Measurements from ENCODE around the gene WNT7B.
A peak's percentile ranks its signal among the peaks of the same experiment; 100 is the strongest.
"Not testable (repeated sequence)": the region's sequence is repeated elsewhere in the genome, so short reads cannot be mapped to it uniquely, and the experiment has no call there.

WNT7B gene

DNA sequence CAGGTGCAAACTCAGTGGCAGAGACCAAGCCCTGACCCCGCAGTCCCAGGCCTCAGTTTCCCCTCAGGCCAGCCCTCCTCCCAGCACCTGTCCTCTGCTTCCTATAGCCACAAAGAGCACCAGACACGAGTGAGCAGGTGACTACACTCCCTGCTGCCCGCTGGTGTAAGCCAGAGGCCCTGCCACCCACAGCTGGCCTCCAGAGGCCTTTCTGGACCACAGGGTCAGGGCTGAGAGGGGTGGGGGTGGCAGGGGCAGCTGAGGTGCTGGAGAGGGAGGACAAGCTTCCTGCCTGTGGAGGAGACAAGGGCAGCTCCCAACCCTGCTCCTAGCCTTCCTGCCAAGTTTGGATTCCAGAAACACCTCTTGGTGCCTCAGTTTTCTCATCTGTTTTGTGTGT, 31.3 kb upstream of the WNT7B start:
- DNase-seq (ENCODE audit: low spot score) = no peak

DNA sequence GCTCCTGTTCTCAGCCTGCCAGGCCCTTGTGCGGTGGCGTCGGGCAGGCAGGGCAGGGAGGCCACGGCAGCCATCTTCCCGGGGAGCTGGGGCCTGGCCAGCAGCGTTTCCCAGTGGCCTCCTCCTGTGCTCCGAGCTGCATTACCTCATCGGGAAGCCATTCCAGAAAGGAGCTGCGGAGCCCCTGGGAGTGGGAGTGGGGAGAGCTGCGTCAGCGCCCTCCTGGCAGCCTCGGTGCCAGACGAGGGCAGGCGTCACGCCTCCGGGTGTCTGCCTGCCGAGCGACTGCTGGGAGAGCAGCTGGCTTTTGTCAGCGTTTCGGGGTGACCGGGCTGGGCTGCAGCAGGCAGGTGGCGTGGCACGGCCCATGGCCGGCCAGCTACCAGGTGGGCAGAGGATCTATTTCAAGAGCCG, 30.9 kb upstream of the WNT7B start:
- DNase-seq (ENCODE audit: low spot score) = no peak

- DNase-seq (ENCODE audit: low spot score) = no peak
Measured at GRCh38 chr22:46007003-46007847, 30.3 kb upstream of the WNT7B start.

DNA sequence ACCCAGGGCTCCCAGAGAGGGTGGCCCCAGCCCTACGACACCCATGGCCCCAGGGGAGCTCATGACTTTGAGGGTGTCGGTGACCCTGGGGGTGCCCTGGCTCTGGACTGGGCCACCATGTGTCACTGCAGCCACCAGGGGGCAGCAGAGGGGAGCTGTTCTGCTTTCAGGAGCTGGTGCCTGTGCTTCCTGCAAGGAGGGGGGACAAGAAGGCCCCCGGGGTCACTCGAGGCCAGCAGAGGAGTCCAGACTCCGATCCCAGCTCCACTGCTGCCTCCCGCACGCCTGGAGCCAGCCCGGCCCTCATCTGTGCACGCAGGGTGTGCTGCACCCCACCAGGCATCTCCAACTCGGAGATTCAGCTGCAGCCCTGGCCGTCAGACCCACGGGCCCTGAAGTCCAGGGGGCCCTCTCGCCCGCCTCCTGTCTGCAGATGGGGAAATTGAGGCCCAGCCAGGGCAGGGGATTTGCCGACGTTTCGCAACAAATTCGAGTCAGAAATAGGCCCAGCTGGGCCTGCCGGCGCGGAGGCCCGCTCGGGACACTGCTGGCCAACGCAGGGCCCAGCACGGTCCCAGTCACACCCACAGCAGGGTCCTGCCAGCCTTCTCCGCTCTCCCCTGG, 29.5 kb upstream of the WNT7B start:
- peak; percentile 88 for DNase-seq (ENCODE audit: low spot score)

DNA sequence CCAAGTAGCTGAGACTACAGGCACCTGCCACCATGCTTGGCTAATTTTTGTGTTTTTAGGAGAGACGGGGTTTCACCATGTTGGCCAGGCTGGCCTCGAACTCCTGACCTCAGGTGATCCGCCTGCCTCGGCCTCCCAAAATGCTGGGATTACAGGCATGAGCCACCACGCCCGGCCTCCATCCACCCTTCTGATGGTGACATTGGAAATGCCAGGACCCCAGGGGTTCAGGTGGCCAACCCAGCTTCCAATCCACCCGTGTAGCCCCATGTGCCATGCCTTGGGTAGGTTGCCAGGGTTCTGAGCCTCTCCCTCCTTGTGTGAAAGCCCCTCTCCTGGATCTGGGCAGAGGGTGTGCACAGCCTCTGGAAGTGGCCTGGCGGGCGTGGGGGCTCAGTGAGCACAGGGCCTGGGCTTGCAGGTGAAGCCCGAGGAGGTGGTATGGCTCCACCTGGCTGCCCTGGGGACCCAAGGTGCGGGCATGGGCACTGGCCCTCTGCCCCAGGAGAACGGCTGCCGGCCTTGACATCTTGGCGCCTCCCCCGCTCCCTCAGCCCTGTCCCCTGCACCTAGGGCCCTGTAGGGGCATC, 28.2 kb upstream of the WNT7B start:
- DNase-seq (ENCODE audit: low spot score) = not testable (repeated sequence)

GRCh38 chr22:46004105-46004866, 27.3 kb upstream of the WNT7B start:
- no peak for DNase-seq (ENCODE audit: low spot score)

DNA sequence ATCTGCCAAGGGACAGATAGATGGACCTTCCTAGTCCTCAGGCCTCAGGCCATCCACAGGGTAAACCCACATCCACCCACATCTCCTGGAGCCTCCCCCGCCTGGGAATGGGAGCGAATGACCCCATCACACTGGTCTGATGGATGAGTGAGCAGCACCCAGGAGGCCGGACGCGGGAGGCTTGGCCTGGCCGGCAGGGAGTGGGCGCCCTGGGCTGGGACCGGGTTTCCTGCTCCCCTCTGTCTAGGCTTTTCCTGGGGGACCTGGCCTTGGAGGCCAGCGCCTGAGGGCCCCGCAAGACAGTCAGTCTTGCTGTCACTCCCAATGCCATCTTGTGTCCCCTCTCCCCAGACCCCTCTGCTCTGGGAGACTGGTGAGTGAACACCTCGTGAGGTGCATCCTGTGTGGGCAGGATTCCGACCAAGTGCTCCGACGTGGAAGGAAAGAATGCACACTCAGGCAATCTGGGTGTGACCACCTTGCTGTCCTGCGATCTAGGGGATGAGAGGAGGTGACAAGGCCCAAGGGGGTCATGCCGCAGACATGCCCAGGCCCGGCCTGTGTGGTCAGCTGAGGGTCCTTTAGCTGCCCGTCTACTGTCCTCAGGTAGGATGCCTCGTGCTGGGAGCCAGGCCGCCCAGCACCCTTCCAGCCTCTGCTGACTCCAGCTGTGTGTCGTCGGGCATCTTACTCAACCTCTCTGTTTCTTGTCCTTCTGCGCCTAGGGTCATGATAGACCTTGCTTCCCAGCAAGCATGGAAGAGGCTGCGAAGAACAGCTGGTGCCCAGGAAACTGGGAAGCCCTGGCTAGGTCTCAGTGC, 26.5 kb upstream of the WNT7B start:
- no peak for DNase-seq (ENCODE audit: low spot score)

DNA sequence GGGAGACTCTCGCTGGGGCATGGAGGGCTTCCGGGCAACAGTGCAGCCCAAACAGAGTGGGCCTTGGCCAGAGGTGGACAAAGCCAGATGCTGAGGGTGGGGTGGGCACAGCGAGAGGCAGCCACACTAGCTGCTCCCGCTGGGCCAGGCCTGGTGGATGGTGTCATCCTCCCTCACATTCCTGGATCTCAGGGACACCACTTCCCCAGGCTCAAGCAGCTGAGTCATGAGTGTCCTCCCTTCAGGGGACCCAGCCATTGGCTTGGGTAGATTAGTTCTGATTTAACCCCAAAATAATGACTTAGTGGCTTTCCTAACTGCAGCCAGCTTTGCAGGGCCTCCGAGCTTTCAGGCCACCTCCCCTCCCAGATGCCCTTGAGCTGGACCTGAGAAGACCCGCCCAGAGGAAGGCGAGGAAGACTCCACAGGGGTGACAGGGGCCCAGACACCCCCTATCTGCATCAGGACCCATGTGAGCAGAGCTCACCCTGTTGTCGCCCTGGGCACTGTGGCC, 25.9 kb upstream of the WNT7B start:
- DNase-seq (ENCODE audit: low spot score) = no peak

GRCh38 chr22:46001426-46002106, 24.6 kb upstream of the WNT7B start:
- no peak for DNase-seq (ENCODE audit: low spot score)

DNA sequence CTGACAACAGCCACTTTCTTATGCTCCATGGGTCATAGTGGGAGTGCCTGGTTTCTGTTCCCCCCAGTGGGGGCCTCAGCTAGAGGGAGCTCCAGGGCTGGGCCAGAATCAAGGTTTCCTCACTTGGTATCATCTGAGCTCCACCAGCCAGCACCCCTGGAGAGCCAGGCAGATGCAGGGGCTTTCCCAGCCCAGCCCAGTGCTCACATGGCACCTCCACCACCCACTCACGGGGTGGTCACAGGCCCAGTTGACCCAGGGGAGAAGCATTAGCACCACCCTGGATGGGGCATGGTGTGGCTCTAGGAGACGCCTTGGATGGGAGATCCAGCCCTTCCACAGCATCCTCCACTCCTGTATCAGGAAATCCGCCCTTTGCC, 24.1 kb upstream of the WNT7B start:
- DNase-seq (ENCODE audit: low spot score) = no peak

DNA sequence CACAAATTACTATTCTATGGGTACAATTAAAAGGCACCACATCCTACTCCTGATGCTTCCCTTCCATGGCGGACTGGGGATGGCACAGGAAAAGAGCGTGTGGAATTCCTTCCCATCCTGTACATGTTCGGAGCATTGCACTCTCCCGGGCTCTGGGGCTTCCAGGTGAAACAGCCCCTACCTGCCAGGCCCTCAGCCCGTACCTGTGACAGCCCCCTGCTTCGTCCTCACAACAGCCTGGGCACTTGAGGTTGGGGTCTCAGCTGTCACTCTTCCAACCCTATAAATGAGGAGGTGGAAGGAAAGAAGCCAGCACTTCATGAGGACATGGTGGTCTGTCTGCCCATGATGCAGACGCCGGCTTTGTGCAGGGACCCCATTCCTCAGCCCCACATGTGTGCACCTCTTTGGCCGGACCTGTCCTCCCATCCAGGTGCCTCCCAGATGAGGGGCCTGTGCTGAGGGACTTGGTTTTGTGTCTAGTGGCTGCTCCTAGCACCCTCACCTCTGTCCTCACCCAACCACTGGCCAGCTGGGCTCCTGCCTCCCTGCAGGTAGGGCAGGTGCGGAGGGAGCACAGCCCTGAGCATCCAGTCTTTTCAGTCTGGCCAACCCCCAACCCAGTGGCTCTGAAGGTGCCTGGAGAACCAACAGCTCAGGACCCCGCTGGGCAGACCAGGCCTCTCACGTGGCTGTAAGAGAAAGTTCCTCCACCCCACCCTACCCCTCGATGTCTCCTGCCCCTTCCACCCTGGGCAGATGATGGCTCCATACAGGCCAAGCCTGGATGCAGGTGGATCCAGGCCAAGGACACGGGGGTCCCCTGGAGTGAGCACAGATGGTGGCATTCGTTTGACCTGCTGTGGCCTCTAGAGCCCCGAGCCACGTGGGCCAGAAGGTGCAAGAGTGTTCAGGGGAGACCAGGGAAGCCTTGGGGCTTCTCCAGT, 23.4 kb upstream of the WNT7B start:
- no peak for DNase-seq (ENCODE audit: low spot score)

DNA sequence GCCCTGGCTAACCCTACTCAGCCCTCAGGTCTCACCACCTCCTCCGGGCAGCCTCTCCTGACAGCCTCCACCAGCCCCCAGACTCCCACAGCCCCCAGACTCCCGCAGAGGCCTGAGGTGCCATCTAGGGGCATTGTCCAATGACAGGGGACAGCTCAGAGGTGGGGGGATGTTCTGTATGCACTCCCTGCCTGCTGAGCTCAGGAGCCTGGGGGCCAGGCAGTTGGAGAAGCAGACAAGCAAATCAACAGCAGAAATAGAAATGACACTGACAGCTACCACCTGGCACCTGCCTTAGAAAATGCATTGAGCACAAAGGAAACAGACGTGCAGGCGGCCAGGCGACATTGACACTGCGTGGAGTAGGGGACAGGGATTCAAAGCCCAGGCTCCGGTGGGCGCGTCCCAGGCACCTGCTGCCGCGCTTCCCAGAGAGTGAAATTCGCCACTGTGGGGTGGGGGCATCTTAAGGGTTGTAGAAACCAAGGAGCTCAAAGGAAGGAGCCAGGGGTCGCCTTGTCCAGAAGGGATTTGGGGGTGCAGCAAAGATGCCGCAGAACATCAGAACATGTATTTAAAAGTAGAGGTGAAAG, 22.5 kb upstream of the WNT7B start:
- no peak for DNase-seq (ENCODE audit: low spot score)

DNA sequence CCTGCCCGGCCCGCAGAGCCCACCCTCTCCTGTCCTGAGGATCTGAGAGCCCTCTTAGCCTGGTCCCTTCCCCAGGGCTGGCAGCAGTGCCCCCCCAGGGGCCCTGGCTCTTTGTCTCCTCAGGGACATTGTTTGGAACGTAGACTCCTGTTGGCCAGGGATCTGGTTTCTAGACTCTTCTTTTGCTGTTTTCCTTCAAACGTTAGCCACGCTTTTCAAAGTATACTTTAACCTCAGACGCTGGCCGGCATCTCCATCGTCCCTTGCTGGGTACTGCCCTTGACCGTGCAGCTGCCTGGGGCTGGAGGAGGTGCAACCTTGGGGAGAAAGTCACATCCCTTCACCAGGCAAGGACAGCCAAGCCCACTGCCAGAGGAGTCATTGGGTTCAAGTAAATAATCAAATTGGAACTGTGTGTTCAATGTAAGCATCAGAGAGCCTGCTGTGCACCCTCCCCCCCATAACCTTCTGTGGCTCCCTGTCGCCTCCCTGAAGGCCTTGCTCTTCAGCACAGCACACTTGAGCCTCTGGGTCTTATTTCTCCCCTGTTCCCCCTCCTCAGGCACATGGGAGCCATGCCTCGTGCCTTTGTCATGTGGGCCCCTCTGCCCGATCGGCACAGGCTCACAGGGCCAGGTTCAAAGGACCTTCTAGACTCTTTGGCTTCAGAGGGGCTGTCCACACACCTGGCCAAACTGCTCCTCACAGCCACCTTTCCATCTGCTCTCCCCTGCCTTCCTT, 21.8 kb upstream of the WNT7B start:
- DNase-seq (ENCODE audit: low spot score) = no peak

GRCh38 chr22:45997777-45998637, 21.0 kb upstream of the WNT7B start:
- DNase-seq (ENCODE audit: low spot score) = no peak

DNA sequence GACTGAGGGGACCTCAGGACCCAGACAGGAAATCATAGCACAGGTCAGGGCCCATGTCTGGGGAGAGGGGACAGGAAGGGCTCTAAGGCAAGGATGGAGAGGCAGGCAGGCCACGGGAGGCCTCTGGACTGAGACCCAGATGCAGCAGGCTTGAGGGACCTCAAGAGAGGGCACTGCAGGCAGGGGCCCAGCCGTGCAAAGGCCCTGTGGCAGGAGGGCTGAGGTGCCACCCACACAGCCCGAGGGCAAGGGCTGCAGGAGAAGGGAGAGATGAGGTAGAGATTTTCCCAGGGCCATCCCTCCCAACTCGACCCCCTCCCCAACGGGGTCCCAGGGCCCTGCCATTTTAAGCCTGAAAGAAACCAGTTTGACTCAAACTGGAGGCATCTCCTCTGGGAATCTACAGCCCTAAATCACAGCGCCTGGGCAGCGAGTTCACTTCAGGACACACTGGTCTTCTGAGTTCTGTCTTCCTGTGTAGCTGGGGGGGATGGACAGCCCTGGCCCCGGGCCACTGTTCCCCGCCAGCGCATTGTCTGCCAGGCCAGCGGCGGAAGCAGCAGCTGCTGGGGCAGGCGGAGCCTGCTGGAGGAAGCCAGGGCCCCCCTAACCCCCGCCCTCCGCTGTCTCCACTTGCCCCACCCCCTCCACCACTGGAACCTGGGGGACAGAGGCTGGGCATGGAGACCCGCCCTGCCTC, 20.3 kb upstream of the WNT7B start:
- DNase-seq (ENCODE audit: low spot score) = peak; percentile 88

DNA sequence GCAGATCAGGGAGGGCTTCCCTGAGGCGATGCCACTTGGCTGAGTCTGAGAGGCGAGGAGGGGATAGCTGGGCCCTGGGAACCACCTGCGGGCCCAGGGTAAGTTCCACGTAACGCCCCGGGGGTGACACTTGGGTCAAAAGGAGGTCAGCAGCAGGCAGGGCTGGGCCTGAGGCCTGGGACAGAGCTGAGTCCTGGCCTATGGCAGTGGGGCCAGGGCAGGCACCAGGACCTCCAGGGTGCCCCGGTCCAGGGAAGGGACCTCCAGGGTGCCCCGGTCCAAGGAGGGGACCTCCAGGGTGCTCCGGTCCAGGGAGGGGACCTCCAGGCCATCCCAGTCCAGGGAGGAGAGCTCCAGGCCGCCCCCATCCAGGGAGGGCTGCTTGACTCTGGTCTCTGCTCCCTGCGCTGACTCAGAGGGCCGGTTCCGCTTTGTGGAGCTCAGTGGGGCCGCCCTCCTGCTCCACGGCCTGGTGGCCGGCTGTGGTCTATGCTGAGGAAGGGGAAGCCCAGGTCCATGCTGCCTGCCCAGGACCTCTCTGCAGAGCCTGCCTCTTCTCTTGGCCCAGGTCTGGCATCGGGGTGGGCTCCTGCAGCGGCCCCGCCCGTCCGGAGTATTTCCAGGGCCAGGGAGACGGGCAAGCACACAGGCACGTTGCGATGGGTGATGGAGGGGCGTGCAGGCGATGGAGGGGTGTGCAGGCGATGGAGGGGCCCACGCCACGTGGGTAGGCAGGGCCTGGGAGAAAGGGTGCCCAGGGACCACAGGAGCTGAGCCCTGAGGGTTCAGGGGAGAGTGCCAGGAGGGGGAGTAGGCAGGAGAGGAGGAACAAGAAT, 19.5 kb upstream of the WNT7B start:
- DNase-seq (ENCODE audit: low spot score) = no peak
